A549 (cell line): ENCODE data around the gene SUGCT.

ENCODE experiments used
- JUNB ChIP-seq: fragments of >200 bp; sonication (Bioruptor Twin); formaldehyde crosslinking; IDR thresholded peaks from 2 replicates; pipeline ENCODE4 v1.6.1; 2016
- KDM1A ChIP-seq: fragments of 200-600 bp; sonication (generic); IDR thresholded peaks from 2 replicates; pipeline ENCODE4 v1.6.1; 2016; ENCODE audit warnings: low read depth, mild to moderate bottlenecking
- NFE2L2 ChIP-seq: fragments of 150-350 bp; conservative IDR thresholded peaks from 2 replicates; pipeline ENCODE4 v1.6.1; 2014; ENCODE audit warnings: low read length
- NR3C1 ChIP-seq: fragments of >200 bp; sonication (Bioruptor Twin); formaldehyde crosslinking; IDR thresholded peaks from 3 replicates; pipeline ENCODE4 v1.6.1; 2017
- POLR2A ChIP-seq: IDR thresholded peaks from 2 replicates; pipeline ENCODE4 v1.6.1; 2012; ENCODE audit warnings: mild to moderate bottlenecking, low read length
- POLR2AphosphoS2 ChIP-seq: conservative IDR thresholded peaks from 2 replicates; pipeline ENCODE4 v1.6.1; 2012; ENCODE audit warnings: low read length, improper control_type of control experiment, inconsistent platforms
- SMC3 ChIP-seq: fragments of >200 bp; sonication (Bioruptor Twin); formaldehyde crosslinking; IDR thresholded peaks from 3 replicates; pipeline ENCODE4 v1.6.1; 2018; ENCODE audit warnings: inconsistent platforms
- ZFP36 ChIP-seq: fragments of 450-650 bp; IDR thresholded peaks from 2 replicates; pipeline ENCODE4 v1.6.1; 2014; ENCODE audit warnings: borderline replicate concordance; ENCODE audit not compliant: partially characterized antibody
- TF ChIP-seq, protein P1 (sequence below): fragments of >200 bp; sonication (Bioruptor Twin); formaldehyde crosslinking; IDR thresholded peaks from 3 replicates; pipeline ENCODE4 v1.5.1; 2016
- TF ChIP-seq, protein P2 (sequence below): fragments of 250-450 bp; sonication (Bioruptor Pico); IDR thresholded peaks from 2 replicates; pipeline ENCODE4 v1.5.0; 2021; ENCODE audit warnings: mild to moderate bottlenecking, moderate library complexity, borderline replicate concordance

DNA sequence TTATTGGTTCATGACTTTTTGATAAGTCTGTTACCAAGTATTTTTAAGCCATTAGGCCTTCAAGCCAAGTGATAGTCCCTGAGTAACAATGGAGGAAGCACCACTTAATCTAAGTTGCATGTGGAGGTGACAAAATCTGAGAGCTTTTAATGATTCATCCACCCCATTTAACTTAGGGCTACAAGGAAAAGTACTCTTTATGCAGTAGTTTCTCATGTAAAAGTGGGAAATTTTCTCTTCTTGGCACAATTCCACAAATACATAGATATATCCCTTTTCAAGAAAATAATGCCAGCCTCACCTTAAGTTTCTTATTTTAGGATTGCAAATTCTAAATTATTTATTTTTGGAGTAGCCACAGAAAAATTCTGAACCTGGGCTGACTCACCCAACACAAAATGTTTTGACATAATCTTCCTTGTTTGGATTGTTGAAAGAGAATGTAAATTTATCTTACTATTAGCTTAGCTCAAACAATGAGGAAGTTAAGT is 85.7 kb downstream of the SUGCT start:
- TF ChIP-seq, protein P1, sequence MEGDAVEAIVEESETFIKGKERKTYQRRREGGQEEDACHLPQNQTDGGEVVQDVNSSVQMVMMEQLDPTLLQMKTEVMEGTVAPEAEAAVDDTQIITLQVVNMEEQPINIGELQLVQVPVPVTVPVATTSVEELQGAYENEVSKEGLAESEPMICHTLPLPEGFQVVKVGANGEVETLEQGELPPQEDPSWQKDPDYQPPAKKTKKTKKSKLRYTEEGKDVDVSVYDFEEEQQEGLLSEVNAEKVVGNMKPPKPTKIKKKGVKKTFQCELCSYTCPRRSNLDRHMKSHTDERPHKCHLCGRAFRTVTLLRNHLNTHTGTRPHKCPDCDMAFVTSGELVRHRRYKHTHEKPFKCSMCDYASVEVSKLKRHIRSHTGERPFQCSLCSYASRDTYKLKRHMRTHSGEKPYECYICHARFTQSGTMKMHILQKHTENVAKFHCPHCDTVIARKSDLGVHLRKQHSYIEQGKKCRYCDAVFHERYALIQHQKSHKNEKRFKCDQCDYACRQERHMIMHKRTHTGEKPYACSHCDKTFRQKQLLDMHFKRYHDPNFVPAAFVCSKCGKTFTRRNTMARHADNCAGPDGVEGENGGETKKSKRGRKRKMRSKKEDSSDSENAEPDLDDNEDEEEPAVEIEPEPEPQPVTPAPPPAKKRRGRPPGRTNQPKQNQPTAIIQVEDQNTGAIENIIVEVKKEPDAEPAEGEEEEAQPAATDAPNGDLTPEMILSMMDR, result no peak
- TF ChIP-seq POLR2A (no peak), KDM1A (no peak), NR3C1 (no peak), NFE2L2 (no peak), ZFP36 (no peak), POLR2AphosphoS2 (no peak), SMC3 (no peak), JUNB (no peak)
- TF ChIP-seq, protein P2, sequence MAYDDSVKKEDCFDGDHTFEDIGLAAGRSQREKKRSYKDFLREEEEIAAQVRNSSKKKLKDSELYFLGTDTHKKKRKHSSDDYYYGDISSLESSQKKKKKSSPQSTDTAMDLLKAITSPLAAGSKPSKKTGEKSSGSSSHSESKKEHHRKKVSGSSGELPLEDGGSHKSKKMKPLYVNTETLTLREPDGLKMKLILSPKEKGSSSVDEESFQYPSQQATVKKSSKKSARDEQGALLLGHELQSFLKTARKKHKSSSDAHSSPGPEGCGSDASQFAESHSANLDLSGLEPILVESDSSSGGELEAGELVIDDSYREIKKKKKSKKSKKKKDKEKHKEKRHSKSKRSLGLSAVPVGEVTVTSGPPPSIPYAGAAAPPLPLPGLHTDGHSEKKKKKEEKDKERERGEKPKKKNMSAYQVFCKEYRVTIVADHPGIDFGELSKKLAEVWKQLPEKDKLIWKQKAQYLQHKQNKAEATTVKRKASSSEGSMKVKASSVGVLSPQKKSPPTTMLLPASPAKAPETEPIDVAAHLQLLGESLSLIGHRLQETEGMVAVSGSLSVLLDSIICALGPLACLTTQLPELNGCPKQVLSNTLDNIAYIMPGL, result no peak
